HG02798 (cell line): ENCODE results near the gene ITGA11.

Source experiments
- ATAC-seq: cut with Tn5 transposase; IDR thresholded peaks from one replicate; pipeline ENCODE4 v1.9.1; 2021; ENCODE audit warnings: mild to moderate bottlenecking; ENCODE audit not compliant: unreplicated experiment, poor library complexity

ITGA11 gene

GRCh38 chr15:68364028-68364659, 67.8 kb downstream of the ITGA11 start:
- ATAC-seq = no peak

GRCh38 chr15:68363353-68363752, 68.6 kb downstream of the ITGA11 start:
- no peak for ATAC-seq

- no peak for ATAC-seq
These were observed 69.3 kb downstream of the ITGA11 start for GRCh38 chr15:68362537-68363126.

GRCh38 chr15:68360721-68361120, 71.2 kb downstream of the ITGA11 start:
- ATAC-seq = no peak

- ATAC-seq = no peak
These were observed 75.2 kb downstream of the ITGA11 start for GRCh38 chr15:68356778-68357177.

- ATAC-seq = no peak
These were observed 77.0 kb downstream of the ITGA11 start for GRCh38 chr15:68354923-68355322.

- no peak for ATAC-seq
These were observed 77.7 kb downstream of the ITGA11 start for GRCh38 chr15:68354268-68354667.

- ATAC-seq = no peak
These were observed 78.4 kb downstream of the ITGA11 start for GRCh38 chr15:68353421-68354135.

- no peak for ATAC-seq
These were observed 79.4 kb downstream of the ITGA11 start for GRCh38 chr15:68352401-68353062.

GRCh38 chr15:68349151-68349550, 82.8 kb downstream of the ITGA11 start:
- no peak for ATAC-seq

- no peak for ATAC-seq
These were observed 83.4 kb downstream of the ITGA11 start for GRCh38 chr15:68348606-68349005.

GRCh38 chr15:68348081-68348480, 83.9 kb downstream of the ITGA11 start:
- ATAC-seq = no peak

GRCh38 chr15:68347392-68347791, 84.6 kb downstream of the ITGA11 start:
- ATAC-seq = no peak

GRCh38 chr15:68346979-68347378, 85.0 kb downstream of the ITGA11 start:
- no peak for ATAC-seq

GRCh38 chr15:68345481-68345880, 86.5 kb downstream of the ITGA11 start:
- ATAC-seq = no peak

GRCh38 chr15:68344600-68344999, 87.4 kb downstream of the ITGA11 start:
- ATAC-seq = no peak

GRCh38 chr15:68343579-68344225, 88.3 kb downstream of the ITGA11 start:
- no peak for ATAC-seq

GRCh38 chr15:68341760-68342725, 89.9 kb downstream of the ITGA11 start:
- no peak for ATAC-seq
